Measurements from ENCODE around the gene LFNG. TPM values are rescaled to one million over a fixed set of nuclear protein-coding genes. Genes with fewer than 3 reads are reported as not detected.

The LFNG gene
- total RNA-seq, 1 experiment from 2014 or later: 4.5 TPM

- Mint-ChIP-seq H3K27me3 (ENCODE audit: insufficient read depth, unreplicated experiment) (no peaks in the 10 kb centered on the region), H3K4me1 (ENCODE audit: low read depth, unreplicated experiment) (no peaks in the 10 kb centered on the region), H3K4me3 (ENCODE audit: unreplicated experiment) (no peak overlapping the region), H3K27ac (ENCODE audit: unreplicated experiment) (no peak overlapping the region), H3K9me3 (ENCODE audit: unreplicated experiment) (no peaks in the 10 kb centered on the region), H3K36me3 (ENCODE audit: insufficient read depth, unreplicated experiment) (no peaks in the 10 kb centered on the region)
- Histone ChIP-seq H3K36me3 (ENCODE audit: control insufficient read depth, insufficient read depth, low read length) (no peaks in the 10 kb centered on the region), H3K4me3 (ENCODE audit: low read depth, low read length) (no peak overlapping the region), H3K9me3 (no peaks in the 10 kb centered on the region), H3K27me3 (replicated peaks; ENCODE audit: control insufficient read depth, insufficient read depth, low read length) (no peaks in the 10 kb centered on the region), H3K4me1 (peaks cover 9% of the 10 kb centered on the region; the same call in 1 of the 2 replicates)
- no peak for DNase-seq
- no peak for TF ChIP-seq CTCF (IDR thresholded peaks at IDR 0.05; ENCODE audit: insufficient read depth in 1 of 2, low read depth in 1 of 2, low read length in 1 of 2, severe bottlenecking in 1 of 2, unreplicated experiment in 1 of 2)
- CTCF ChIA-PET: no interaction called here
- intact Hi-C loops (cut with micrococcal nuclease; ENCODE audit: unreplicated experiment): no loop called here
- no TSS peak for BruUV-seq (replicated peaks)
- POLR2A ChIA-PET: no interaction called here
Measured at GRCh38 chr7:2576742-2577491, 57.3 kb downstream of the LFNG start.

Small RNA genes lying within 50 kb of the gene (microRNA-seq; reads per million reads assigned to microRNA genes)
- gene MIR4648: not detected

Other genes with a start within 250 kb of the LFNG start
- 82.0 and 86.6 TPM in 2 replicates for gene SNX8, start 205.3 kb upstream of the LFNG start, total RNA-seq (2022)
- gene EIF3B, start 164.9 kb upstream of the LFNG start, total RNA-seq (2022): 306 and 314 TPM in 2 replicates
- gene CHST12, start 116.2 kb upstream of the LFNG start, total RNA-seq (2022): 26.0 and 28.0 TPM in 2 replicates
- gene GRIFIN, start 43.4 kb upstream of the LFNG start, total RNA-seq (2022): not detected in 2 replicates
- 33.2 and 33.5 TPM in 2 replicates for gene BRAT1, start 35.8 kb downstream of the LFNG start, total RNA-seq (2022)
- gene IQCE, start 39.2 kb downstream of the LFNG start, total RNA-seq (2022): 13.4 and 18.7 TPM in 2 replicates
- 57.3 and 58.6 TPM in 2 replicates for gene TTYH3, start 112.2 kb downstream of the LFNG start, total RNA-seq (2022)
- 0.07 and 0.11 TPM in 2 replicates for gene AMZ1, start 168.4 kb downstream of the LFNG start, total RNA-seq (2022)